HG03045 (cell line): ENCODE measurements around the gene HOXD8.

Source experiments
- ATAC-seq: cut with Tn5 transposase; IDR thresholded peaks from one replicate; pipeline ENCODE4 v1.9.1; 2021; ENCODE audit warnings: mild to moderate bottlenecking, moderate library complexity; ENCODE audit not compliant: unreplicated experiment

Gene HOXD8

DNA sequence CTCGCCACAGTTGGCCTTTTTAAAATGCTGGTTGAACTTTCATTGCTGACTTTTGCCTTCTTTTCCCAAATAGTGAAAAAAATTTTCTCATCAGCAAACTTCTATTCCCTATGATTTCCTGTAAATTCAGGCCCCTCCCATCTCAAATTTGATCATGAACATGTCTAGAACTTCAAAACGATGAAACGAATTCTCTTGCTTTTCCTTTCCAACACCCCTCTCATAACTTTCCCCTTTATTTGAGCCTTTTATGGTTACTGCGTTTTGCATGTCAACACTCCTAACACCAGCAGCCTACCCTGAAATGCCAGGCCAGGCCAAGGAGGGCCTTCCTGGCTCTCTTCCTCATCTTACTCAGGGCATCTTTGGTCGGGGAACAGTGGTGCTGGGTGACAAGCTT, 38.6 kb upstream of the HOXD8 start:
- ATAC-seq, result no peak

DNA sequence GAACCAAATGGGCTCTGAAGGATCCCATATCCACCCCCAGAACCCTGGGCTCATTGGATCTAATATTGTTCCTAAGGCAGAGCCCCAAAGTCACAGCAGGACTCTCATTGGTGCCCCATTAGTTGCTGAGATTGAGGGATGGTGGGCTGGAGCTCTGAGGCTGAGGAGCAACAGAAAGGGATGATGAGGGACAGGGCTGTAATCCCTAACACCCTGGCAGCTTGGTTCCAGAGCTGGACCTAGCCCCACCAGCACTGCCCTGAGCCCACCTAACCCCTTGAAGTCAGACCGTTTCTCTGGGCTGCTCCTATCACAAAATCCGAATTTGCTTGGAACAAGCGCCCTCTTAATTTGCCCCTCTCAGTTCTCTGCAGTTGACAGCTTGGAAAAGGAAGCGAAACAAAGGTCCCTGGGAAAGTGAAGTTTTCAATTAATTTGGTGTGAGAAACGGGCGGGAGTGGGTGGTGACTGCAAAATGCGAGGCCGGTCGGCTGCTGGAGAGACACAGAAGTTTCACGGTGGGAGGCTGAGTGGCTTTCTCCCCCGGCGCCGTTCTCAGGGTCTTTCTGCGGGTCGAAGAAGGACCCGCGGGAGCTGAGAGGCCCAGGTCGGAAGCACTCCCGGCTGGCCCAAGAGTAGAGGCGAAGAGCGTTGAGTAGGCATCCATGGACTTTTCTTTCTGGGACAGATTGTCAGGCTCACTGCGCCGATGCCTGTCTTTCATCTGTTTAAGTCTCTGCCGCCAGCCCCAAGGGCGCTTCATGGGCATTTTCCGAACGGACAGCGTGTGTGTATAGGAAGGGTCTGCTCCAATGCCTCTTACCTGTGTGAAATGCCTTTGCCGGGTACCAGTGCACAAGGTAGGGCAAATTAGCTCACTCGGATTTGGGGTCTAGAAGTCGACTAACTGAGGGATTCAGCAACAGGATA, 37.9 kb upstream of the HOXD8 start:
- no peak for ATAC-seq

DNA sequence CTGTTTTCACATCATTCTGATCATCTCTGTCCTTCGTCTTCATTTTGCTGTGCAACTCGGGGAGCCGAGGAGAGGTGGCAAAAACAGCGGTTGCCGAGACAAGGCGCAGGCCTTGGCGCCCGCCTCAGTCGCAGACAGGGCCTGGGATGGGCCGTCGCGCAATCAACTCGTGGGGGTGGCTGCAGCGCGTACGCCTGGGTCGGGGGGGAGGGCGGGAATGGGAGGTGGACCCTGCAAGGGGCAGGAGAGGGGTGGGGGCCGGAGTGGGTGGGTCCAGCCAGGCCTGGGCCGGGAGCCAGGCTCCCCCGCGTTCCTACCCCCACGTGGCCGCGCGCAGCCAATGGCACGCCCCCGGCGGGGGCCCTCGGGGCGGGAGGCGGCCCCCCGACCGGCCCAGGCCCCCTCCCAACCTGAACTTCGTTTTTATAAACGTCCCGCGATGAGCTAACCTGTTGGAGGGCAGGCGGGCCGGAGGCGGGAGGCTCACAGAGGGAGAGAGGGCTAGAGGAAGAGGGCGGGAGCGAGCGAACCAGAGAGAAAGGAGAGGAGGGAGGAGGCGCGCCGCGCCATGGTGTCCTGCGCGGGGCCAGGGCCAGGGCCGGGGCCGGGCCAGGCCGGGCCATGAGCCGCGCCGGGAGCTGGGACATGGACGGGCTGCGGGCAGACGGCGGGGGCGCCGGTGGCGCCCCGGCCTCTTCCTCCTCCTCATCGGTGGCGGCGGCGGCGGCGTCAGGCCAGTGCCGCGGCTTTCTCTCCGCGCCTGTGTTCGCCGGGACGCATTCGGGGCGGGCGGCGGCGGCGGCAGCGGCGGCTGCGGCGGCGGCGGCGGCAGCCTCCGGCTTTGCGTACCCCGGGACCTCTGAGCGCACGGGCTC, 37.0 kb upstream of the HOXD8 start, which contains the start of gene HOXD13:
Gene HOXD13 (plus strand): TSS at position 452 of the 875 bp plus-strand sequence. CDS start 170 bp downstream, at position 622.
- no peak for ATAC-seq

DNA sequence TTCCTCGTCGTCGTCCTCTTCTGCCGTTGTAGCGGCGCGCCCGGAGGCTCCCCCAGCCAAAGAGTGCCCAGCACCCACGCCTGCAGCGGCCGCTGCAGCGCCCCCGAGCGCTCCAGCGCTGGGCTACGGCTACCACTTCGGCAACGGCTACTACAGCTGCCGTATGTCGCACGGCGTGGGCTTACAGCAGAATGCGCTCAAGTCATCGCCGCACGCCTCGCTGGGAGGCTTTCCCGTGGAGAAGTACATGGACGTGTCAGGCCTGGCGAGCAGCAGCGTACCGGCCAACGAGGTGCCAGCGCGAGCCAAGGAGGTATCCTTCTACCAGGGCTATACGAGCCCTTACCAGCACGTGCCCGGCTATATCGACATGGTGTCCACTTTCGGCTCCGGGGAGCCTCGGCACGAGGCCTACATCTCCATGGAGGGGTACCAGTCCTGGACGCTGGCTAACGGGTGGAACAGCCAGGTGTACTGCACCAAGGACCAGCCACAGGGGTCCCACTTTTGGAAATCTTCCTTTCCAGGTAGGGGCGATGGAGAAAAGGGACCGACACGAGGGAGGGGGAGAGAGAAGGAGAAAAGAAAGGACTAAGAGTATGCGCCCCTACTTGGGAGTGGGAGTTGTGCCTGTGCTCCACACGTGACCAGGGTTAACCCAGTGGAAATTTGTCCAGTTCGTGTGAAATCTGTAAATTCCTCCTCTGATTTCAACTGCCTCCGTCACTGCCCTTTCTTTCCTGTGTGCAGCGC, 36.2 kb upstream of the HOXD8 start:
- ATAC-seq, result no peak

DNA sequence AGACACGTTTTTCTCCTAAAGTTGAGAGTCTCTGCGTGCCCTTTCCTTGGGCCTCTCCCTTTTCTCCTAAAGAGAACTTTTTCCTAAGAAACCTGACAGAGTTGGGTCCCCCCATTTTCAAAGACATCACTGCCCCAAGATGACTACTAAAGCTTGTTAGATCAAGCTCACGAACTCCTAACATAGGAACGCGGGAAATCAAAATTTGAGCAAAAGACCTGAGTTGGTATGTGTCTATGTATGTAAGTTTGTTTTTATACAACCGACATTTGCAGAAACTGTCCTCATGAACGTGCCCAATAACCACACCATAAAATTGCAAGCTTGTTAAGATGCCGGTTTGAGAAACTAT, 35.6 kb upstream of the HOXD8 start:
- ATAC-seq, result no peak

DNA sequence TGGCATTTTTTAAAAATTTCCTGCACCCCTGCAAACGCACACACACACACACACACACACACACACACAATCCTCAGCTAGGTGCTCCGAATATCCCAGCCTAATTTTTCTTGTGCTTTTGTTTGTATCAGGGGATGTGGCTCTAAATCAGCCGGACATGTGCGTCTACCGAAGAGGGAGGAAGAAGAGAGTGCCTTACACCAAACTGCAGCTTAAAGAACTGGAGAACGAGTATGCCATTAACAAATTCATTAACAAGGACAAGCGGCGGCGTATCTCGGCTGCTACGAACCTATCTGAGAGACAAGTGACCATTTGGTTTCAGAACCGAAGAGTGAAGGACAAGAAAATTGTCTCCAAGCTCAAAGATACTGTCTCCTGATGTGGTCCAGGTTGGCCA, 35.2 kb upstream of the HOXD8 start:
- ATAC-seq, result no peak

DNA sequence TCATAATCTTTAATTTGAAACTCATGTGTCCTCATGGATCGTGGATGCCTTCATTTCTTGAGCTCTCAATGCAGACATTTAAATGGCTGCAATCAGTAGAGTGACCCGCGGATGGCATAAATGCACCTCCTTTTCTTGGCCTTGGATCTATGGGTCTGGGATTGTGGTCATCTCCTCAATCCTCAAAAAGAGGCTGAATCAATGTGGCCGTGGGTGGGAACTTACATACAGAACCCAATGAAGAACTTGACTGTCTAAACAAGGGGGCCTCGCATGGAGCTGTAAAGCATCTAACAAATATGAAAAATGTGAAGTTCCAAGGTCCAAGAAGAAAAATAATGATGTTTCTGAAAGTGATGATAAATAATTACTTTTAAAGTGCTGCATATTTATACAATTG, 34.1 kb upstream of the HOXD8 start:
- ATAC-seq, result no peak

DNA sequence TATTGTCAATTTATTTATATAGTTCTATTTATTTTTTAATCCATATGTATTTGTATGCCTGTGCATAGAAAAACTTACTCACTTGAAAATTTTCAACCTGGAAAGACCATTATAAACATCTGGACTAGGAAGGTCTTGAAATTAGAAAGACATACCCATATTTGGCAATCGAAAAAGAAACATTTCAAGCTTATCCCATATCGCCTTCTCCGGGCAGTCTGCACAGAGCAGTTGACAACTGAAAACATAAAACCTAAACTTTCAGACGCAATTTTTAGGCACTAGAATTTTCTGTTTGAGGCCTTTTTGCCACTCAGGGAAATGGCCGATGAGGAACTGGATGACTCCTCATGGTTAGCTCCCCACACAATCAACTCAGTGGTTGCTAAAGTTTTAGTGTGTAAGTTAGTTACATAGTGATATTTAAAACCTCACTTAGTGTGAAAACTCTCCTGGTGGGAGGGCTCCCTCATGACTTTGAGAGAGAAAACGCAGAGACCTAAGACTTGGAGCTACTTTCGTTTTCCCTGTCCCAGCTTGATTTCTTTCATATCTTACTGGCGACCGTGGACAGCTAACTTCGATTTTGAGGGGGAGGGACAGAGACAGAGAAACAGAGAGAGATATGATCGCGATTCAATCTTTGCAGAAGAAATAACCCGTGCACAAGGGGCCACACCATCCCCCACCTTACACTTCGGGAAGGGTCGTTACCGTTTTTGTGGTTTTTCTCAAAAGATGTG, 33.1 kb upstream of the HOXD8 start:
- ATAC-seq, result no peak

DNA sequence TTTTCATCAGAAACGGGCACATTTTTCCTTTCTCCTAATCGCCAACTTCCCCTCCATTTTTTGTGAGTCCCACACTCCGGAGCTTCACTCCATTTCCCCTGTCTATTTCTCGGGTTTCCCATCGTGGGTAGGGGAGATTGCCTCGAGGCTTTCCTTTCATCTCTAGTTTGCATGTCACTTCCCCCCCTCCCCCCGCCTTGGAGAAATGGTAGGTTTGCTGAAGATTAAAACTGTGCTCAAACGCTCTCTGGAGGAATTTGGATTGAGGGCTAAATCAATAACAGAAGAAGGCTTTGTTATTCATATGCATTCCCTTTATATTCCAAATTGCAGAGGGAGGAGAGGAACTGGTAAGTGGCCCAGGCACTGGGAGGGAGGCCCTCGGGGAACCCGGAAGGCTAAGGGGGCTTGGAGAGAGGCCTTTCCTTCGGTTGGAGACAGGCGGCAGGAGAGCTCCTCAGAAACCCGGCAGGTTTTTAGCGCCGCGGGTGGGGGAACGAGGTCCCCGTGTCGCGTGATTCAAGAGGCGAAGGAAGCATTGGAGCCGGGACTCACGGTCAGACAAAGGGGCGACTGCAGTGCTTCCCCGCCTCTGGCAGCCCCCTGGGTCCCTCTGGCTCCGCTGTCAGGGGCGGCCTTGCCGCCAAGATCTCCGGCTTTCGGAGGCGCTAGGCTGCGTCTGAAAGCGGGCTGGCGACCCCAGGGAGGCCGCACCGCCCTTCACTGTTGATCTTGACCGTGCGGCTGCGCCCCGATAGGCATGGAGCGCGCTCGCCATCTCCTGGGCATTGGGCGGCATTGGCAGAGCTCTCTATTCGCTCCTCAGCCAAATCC, 32.3 kb upstream of the HOXD8 start:
- ATAC-seq, result peak; percentile 83

DNA sequence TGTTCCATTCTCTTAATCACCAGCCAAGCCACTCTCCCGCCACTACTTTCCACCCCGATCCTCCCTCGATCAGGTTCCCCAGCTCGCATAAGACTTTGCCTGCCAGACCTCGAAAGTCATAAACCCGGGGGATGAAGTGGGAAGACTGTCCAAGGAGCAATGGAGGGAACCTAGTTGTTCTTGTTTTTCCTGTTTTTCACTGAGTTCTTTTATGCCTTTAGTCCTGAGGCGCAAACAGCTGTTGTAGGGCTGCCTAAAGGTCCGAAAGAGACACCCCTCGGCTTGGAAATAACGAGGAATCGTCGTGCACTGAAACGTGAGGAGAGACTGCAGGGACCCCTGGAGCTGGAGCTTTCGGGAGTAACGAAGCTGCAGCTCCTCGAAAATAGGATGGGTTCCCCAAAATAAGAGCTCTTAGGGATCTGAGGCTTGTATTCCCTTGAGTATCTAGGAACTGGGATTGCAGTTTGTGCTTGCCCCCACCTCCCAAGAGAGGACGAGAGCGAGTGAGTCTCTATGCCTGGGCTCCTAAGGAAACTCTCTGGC, 31.6 kb upstream of the HOXD8 start:
- no peak for ATAC-seq

DNA sequence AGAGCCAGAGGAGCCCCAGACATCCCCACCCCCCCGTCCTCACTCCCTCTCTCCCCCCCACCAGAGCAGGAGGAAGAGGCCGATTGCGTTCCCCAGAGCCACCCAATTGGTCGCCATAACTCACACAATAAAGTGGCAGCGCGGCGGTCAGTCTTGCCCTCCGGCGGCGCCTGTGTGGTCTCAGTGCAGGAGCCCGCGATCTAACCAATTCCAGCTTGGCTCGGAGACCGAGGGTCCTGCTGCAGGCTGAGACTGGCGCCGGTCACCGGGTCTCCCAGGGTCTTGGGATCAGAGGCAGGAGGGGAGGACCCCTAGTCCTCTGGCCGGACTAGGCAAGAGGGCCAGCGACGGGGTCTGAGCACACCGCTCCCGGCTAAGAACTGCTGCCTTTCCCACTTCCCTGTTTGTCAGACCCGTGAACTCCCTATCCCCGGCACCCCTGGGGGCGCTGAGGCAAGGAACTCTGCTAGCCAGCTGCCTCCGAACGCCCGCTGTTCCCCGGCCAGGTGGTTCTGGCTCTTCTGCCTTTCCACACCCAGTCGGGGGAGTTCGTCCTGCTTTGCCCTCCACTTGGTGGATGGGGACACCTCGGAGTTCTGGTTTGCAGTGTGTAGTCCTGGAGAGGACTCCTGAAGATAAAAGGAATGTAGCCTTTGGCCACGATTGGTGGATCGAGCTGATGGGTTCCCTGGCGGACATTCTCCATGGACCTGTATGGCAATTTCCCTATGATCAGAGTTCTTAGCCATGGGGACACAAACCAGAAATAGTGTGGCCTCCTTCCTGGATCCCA, 30.9 kb upstream of the HOXD8 start:
- no peak for ATAC-seq

DNA sequence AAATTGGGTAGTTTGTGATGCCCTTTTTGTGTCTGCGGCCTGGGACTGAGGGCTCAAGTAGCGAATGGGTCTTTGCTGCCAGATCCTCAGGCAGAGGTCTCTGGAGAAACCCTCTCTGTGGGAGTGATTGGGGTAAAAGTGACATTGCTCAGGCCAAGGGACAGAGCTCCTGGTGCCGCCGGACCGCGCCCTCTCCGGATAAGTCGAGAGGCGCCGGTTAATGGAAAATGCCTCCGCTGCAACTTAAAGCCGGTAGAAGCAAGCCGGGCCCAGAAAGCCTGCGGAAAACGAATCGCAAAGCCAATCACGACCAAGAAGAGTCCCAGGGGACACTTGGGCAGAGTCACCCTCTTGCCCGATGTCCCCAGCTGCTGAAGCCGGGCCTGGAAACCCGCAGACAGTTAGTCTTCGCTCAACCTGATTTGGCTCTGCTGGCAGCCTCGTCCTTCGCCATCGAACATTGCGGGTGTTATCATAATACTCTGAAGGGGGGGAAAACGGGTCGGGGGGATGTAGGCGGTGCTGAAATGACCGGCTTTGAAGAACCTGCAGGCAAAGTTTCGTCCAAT, 30.3 kb upstream of the HOXD8 start:
- ATAC-seq, result no peak

DNA sequence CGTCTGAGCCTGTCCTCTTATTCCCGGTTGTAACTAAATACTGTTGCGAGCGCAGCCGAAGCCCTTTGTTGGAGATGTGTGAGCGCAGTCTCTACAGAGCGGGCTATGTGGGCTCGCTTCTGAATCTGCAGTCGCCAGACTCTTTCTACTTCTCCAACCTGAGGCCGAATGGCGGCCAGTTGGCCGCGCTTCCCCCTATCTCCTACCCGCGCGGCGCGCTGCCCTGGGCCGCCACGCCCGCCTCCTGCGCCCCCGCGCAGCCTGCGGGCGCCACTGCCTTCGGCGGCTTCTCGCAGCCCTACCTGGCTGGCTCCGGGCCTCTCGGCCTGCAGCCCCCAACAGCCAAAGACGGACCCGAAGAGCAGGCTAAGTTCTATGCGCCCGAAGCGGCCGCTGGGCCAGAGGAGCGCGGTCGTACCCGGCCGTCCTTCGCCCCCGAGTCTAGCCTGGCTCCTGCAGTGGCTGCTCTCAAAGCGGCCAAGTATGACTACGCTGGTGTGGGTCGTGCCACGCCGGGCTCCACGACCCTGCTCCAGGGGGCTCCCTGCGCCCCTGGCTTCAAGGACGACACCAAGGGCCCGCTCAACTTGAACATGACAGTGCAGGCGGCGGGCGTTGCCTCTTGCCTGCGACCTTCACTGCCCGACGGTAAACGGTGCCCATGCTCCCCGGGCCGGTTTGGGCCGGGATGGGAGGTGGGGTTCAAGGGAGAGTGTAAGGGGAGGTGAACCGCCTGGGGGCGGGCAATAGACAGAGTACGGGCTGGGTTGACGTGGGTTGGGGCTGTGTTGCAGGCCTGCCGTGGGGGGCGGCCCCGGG, 29.6 kb upstream of the HOXD8 start, which contains the start of gene HOXD12:
Gene HOXD12 (plus strand): TSS at position 68 of the 819 bp plus-strand sequence. CDS start 7 bp downstream, at position 75.
- no peak for ATAC-seq

DNA sequence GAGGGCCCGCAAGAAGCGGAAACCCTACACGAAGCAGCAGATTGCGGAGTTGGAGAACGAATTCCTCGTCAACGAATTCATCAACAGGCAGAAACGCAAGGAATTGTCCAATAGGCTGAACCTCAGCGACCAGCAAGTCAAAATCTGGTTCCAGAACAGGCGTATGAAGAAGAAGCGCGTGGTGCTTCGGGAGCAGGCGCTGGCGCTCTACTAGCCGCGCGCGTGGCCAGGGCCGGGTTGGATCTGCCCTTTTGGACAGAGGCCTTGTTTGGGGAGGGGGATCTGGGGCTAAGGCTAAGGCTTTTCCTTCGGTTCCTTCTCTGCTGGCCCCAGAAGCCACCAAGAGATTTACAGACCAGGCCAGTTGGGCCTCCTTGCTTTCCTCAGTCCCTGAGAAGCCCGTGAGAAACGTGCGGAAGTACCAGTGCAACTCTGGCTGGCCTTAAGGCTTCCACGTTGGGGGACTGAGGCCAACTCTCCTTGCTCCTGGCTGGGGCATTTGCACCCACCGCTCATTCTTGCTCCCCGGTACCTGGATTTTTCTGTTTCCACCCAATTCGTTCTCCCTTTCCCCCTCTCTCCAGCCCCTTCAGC, 28.9 kb upstream of the HOXD8 start:
- ATAC-seq, result no peak

DNA sequence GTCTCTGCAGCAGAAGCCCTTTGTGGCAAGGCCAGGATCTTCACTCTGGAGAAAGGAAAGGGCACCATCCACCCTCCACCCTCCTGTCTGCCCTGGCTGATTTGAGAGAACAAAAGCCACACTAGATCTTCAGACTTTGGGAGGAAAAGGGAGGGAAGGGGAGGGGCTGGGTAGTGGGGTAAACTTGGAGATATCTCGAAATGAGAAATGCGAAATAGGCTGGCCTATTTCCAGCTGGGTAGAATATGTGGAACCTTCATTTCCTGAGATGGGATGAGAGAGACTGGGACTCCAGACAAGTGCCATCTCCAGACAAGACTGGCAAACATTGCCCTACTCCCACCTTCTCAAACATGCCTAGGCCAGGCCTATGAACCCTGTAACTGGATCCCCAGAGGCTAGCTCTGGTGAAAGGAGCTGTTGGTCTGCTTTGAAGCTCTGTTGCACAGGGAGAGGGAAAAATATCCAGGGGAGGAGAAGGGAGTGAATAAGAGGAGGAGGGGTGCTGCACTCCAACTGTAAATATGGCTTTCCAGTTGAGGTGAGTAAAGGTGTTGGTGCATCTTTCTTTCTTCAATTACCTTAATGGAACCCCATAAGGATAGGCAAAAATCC, 28.2 kb upstream of the HOXD8 start:
- no peak for ATAC-seq

DNA sequence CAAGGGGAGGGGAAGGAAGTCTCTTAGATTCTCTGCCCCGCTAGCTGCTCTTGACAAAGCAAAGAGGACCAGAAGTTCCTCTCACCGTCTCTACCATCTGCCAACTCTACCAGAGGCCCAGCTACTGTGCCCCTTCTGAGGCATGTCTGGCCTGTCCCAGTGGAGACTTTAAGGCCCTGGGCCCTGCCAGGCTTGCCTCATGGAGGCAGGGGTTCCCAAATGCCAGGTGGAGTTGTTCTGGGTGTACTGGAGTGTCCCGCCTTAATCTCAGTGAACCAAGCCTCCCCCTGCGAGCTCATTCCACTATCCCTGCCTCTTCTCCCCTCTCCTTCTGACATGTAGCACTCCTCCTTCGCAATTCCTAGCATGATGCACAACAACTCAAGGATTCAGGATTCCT, 27.7 kb upstream of the HOXD8 start:
- ATAC-seq, result no peak
